ENCODE data around the gene NAALADL2.
"Not testable (repeated sequence)": the region's sequence is repeated elsewhere in the genome, so short reads cannot be mapped to it uniquely, and the experiment has no call there.

Gene NAALADL2

GRCh38 chr3:175807175-175807574, 948.0 kb downstream of the NAALADL2 start:
- DNase-seq (ENCODE audit: low spot score) = no peak
- Mint-ChIP-seq H3K27me3 (ENCODE audit: low read depth) (no peaks in the 10 kb centered on the region), H3K27ac (no peak overlapping the region), H3K9me3 (no peaks in the 10 kb centered on the region), H3K36me3 (ENCODE audit: low read depth) (no peaks in the 10 kb centered on the region), H3K4me1 (ENCODE audit: low read depth) (no peaks in the 10 kb centered on the region), H3K4me3 (no peak overlapping the region)

GRCh38 chr3:175818811-175819464, 959.8 kb downstream of the NAALADL2 start:
- peaks cover 31% of the 10 kb centered on the region for H3K9me3 Mint-ChIP-seq
- no peaks in the 10 kb centered on the region for H3K4me1 Mint-ChIP-seq (ENCODE audit: low read depth)
- no peaks in the 10 kb centered on the region for H3K36me3 Mint-ChIP-seq (ENCODE audit: low read depth)
- no peak overlapping the region for H3K27ac Mint-ChIP-seq
- H3K27me3 Mint-ChIP-seq (ENCODE audit: low read depth) = no peaks in the 10 kb centered on the region
- DNase-seq (ENCODE audit: low spot score) = no peak
- H3K4me3 Mint-ChIP-seq = no peak overlapping the region

GRCh38 chr3:175822766-175823491, 963.8 kb downstream of the NAALADL2 start:
- not testable (repeated sequence) for DNase-seq (ENCODE audit: low spot score); H3K36me3 Mint-ChIP-seq (ENCODE audit: low read depth); H3K4me3 Mint-ChIP-seq; H3K4me1 Mint-ChIP-seq (ENCODE audit: low read depth); H3K27me3 Mint-ChIP-seq (ENCODE audit: low read depth); H3K27ac Mint-ChIP-seq
- H3K9me3 Mint-ChIP-seq = peaks cover 20% of the 10 kb centered on the region

- H3K27ac Mint-ChIP-seq; H3K27me3 Mint-ChIP-seq (ENCODE audit: low read depth); H3K4me1 Mint-ChIP-seq (ENCODE audit: low read depth); H3K36me3 Mint-ChIP-seq (ENCODE audit: low read depth); H3K9me3 Mint-ChIP-seq; DNase-seq (ENCODE audit: low spot score); H3K4me3 Mint-ChIP-seq: not testable (repeated sequence)
Measured at GRCh38 chr3:175825016-175825580, 966.0 kb downstream of the NAALADL2 start.

GRCh38 chr3:175826759-175827158, 967.6 kb downstream of the NAALADL2 start:
- H3K4me1 Mint-ChIP-seq (ENCODE audit: low read depth) = no peaks in the 10 kb centered on the region
- DNase-seq (ENCODE audit: low spot score) = no peak
- no peak overlapping the region for H3K27ac Mint-ChIP-seq
- H3K36me3 Mint-ChIP-seq (ENCODE audit: low read depth) = no peaks in the 10 kb centered on the region
- H3K27me3 Mint-ChIP-seq (ENCODE audit: low read depth) = no peaks in the 10 kb centered on the region
- H3K4me3 Mint-ChIP-seq = no peak overlapping the region
- peaks cover 3% of the 10 kb centered on the region for H3K9me3 Mint-ChIP-seq

- H3K4me1 Mint-ChIP-seq (ENCODE audit: low read depth); DNase-seq (ENCODE audit: low spot score); H3K4me3 Mint-ChIP-seq; H3K27me3 Mint-ChIP-seq (ENCODE audit: low read depth); H3K9me3 Mint-ChIP-seq; H3K27ac Mint-ChIP-seq; H3K36me3 Mint-ChIP-seq (ENCODE audit: low read depth): not testable (repeated sequence)
Measured at GRCh38 chr3:175829809-175830208, 970.7 kb downstream of the NAALADL2 start.

GRCh38 chr3:175835763-175836162, 976.6 kb downstream of the NAALADL2 start:
- H3K27me3 Mint-ChIP-seq (ENCODE audit: low read depth); H3K27ac Mint-ChIP-seq; H3K4me3 Mint-ChIP-seq; H3K9me3 Mint-ChIP-seq; H3K4me1 Mint-ChIP-seq (ENCODE audit: low read depth); DNase-seq (ENCODE audit: low spot score); H3K36me3 Mint-ChIP-seq (ENCODE audit: low read depth): not testable (repeated sequence)

- no peak for DNase-seq (ENCODE audit: low spot score)
- Mint-ChIP-seq H3K4me3 (no peak overlapping the region), H3K9me3 (peaks cover 5% of the 10 kb centered on the region), H3K27me3 (ENCODE audit: low read depth) (no peaks in the 10 kb centered on the region), H3K27ac (no peak overlapping the region), H3K36me3 (ENCODE audit: low read depth) (no peaks in the 10 kb centered on the region), H3K4me1 (ENCODE audit: low read depth) (no peaks in the 10 kb centered on the region)
Measured at GRCh38 chr3:175836617-175837016, 977.5 kb downstream of the NAALADL2 start.

GRCh38 chr3:175837962-175838361, 978.8 kb downstream of the NAALADL2 start:
- Mint-ChIP-seq H3K4me1 (ENCODE audit: low read depth) (no peaks in the 10 kb centered on the region), H3K36me3 (ENCODE audit: low read depth) (no peaks in the 10 kb centered on the region), H3K9me3 (peaks cover 9% of the 10 kb centered on the region), H3K27me3 (ENCODE audit: low read depth) (no peaks in the 10 kb centered on the region), H3K4me3 (no peak overlapping the region), H3K27ac (no peak overlapping the region)
- DNase-seq (ENCODE audit: low spot score) = no peak

- DNase-seq (ENCODE audit: low spot score) = no peak
- Mint-ChIP-seq H3K27me3 (ENCODE audit: low read depth) (no peaks in the 10 kb centered on the region), H3K9me3 (peaks cover 10% of the 10 kb centered on the region), H3K27ac (no peak overlapping the region), H3K36me3 (ENCODE audit: low read depth) (no peaks in the 10 kb centered on the region), H3K4me1 (ENCODE audit: low read depth) (no peaks in the 10 kb centered on the region), H3K4me3 (no peak overlapping the region)
Measured at GRCh38 chr3:175839366-175840005, 980.4 kb downstream of the NAALADL2 start.

GRCh38 chr3:175851541-175851940, 992.4 kb downstream of the NAALADL2 start:
- no peak overlapping the region for H3K4me3 Mint-ChIP-seq
- DNase-seq (ENCODE audit: low spot score) = no peak
- H3K27me3 Mint-ChIP-seq (ENCODE audit: low read depth) = no peaks in the 10 kb centered on the region
- no peaks in the 10 kb centered on the region for H3K4me1 Mint-ChIP-seq (ENCODE audit: low read depth)
- no peaks in the 10 kb centered on the region for H3K36me3 Mint-ChIP-seq (ENCODE audit: low read depth)
- no peak overlapping the region for H3K27ac Mint-ChIP-seq
- H3K9me3 Mint-ChIP-seq = no peaks in the 10 kb centered on the region

- no peak overlapping the region for H3K27ac Mint-ChIP-seq
- H3K27me3 Mint-ChIP-seq (ENCODE audit: low read depth) = no peaks in the 10 kb centered on the region
- no peaks in the 10 kb centered on the region for H3K36me3 Mint-ChIP-seq (ENCODE audit: low read depth)
- no peaks in the 10 kb centered on the region for H3K9me3 Mint-ChIP-seq
- no peak for DNase-seq (ENCODE audit: low spot score)
- H3K4me3 Mint-ChIP-seq = no peak overlapping the region
- no peaks in the 10 kb centered on the region for H3K4me1 Mint-ChIP-seq (ENCODE audit: low read depth)
Measured at GRCh38 chr3:175852560-175852959, 993.4 kb downstream of the NAALADL2 start.

GRCh38 chr3:175857666-175858270, 998.6 kb downstream of the NAALADL2 start:
- no peak overlapping the region for H3K4me3 Mint-ChIP-seq
- DNase-seq (ENCODE audit: low spot score) = no peak
- no peaks in the 10 kb centered on the region for H3K27me3 Mint-ChIP-seq (ENCODE audit: low read depth)
- peaks cover 4% of the 10 kb centered on the region for H3K9me3 Mint-ChIP-seq
- no peak overlapping the region for H3K27ac Mint-ChIP-seq
- no peaks in the 10 kb centered on the region for H3K4me1 Mint-ChIP-seq (ENCODE audit: low read depth)
- H3K36me3 Mint-ChIP-seq (ENCODE audit: low read depth) = no peaks in the 10 kb centered on the region

Data from T-helper 2 cell treated with Interferon-gamma antibody and Interleukin-4, amounts not matched to agents 5 μg/mL and 100 μg/mL, for 36 hours (primary cell).